HEK293 (cell line): ENCODE data around the gene SLC49A3.

Experiments
- CTCF ChIA-PET: fragments of 350-600 bp; formaldehyde crosslinking; extraction: SDS; loops from one replicate; lab custom pipeline; 2021; ENCODE audit warnings: antibody characterized with exemption; lab: Yijun Ruan, JAX
- POLR2A ChIA-PET: fragments of 300-600 bp; formaldehyde crosslinking; extraction: SDS; loops from one replicate; lab custom pipeline; 2020; ENCODE audit warnings: antibody characterized with exemption, inconsistent platforms; lab: Yijun Ruan, JAX
- H3K27ac ChIP-seq: fragments of 200-500 bp; sonication (Bioruptor generic); 2 replicates; pipeline ENCODE4 v1.5.1; 2014; ENCODE audit warnings: low read depth, low read length, control low read depth, inconsistent platforms; ENCODE audit errors: extremely low read depth
- H3K36me3 ChIP-seq, 2 experiments: fragments of 200-500 bp in 1 of 2; sonication (Bioruptor generic) in 1 of 2; 1 replicate in 1 of 2; 2 replicates in 1 of 2; pipeline ENCODE4 v1.5.1; 2014 to 2017; ENCODE audit warnings: inconsistent platforms in 2 of 2, low read length in 2 of 2; ENCODE audit not compliant: control insufficient read depth in 2 of 2, insufficient read depth in 1 of 2
- H3K4me1 ChIP-seq: fragments of 200-500 bp; sonication (Bioruptor generic); 2 replicates; pipeline ENCODE4 v1.5.1; 2014; ENCODE audit warnings: mild to moderate bottlenecking, low read length, inconsistent platforms; ENCODE audit not compliant: control insufficient read depth, insufficient read depth
- H3K4me3 ChIP-seq: 2 replicates; pipeline ENCODE4 v1.5.1; 2011; ENCODE audit warnings: low read depth, mild to moderate bottlenecking, control low read depth, low read length, moderate library complexity
- H3K9me3 ChIP-seq: fragments of 200-500 bp; sonication (Bioruptor generic); 2 replicates; pipeline ENCODE4 v1.5.1; 2014; ENCODE audit warnings: low read depth, low read length, inconsistent platforms; ENCODE audit not compliant: control insufficient read depth, insufficient read depth
- EGR2 ChIP-seq: fragments of 450-650 bp; formaldehyde crosslinking; IDR thresholded peaks from 2 replicates; pipeline ENCODE4 v1.5.1; 2016; ENCODE audit warnings: low read depth, missing biosample characterization, missing genetic modification characterization
- GLIS2 ChIP-seq: fragments of 450-650 bp; formaldehyde crosslinking; IDR thresholded peaks from 2 replicates; pipeline ENCODE4 v1.5.1; 2016; ENCODE audit warnings: missing biosample characterization, missing genetic modification characterization
- KLF1 ChIP-seq: fragments of 450-650 bp; formaldehyde crosslinking; IDR thresholded peaks from 2 replicates; pipeline ENCODE4 v1.5.1; 2016; ENCODE audit warnings: missing biosample characterization, missing genetic modification characterization
- PATZ1 ChIP-seq: fragments of 450-650 bp; formaldehyde crosslinking; IDR thresholded peaks from 2 replicates; pipeline ENCODE4 v1.5.1; 2016; ENCODE audit warnings: missing biosample characterization, missing genetic modification characterization
- TCF7L2 ChIP-seq: IDR thresholded peaks from 2 replicates; pipeline ENCODE4 v1.6.1; 2011; ENCODE audit warnings: low read depth, mild to moderate bottlenecking, inconsistent platforms, low read length, moderate library complexity, borderline replicate concordance
- TSHZ1 ChIP-seq: fragments of 450-650 bp; formaldehyde crosslinking; IDR thresholded peaks from 2 replicates; pipeline ENCODE4 v1.5.1; 2016; ENCODE audit warnings: missing biosample characterization, missing genetic modification characterization, borderline replicate concordance
- ZBTB20 ChIP-seq: fragments of 450-650 bp; formaldehyde crosslinking; IDR thresholded peaks from 2 replicates; pipeline ENCODE4 v1.5.1; 2016; ENCODE audit warnings: missing biosample characterization, missing genetic modification characterization
- ZBTB8A ChIP-seq: fragments of 450-650 bp; formaldehyde crosslinking; IDR thresholded peaks from 2 replicates; pipeline ENCODE4 v1.5.1; 2016; ENCODE audit warnings: missing biosample characterization, missing genetic modification characterization
- ZFHX2 ChIP-seq: fragments of 450-650 bp; formaldehyde crosslinking; conservative IDR thresholded peaks from 2 replicates; pipeline ENCODE4 v1.5.1; 2016; ENCODE audit warnings: missing biosample characterization, missing genetic modification characterization
- ZNF174 ChIP-seq: fragments of 450-650 bp; formaldehyde crosslinking; IDR thresholded peaks from 2 replicates; pipeline ENCODE4 v1.5.0; 2017; ENCODE audit warnings: missing biosample characterization, mild to moderate bottlenecking, missing genetic modification characterization
- ZNF26 ChIP-seq: fragments of 450-650 bp; formaldehyde crosslinking; IDR thresholded peaks from 2 replicates; pipeline ENCODE4 v1.5.1; 2016; ENCODE audit warnings: missing biosample characterization, missing genetic modification characterization
- ZNF341 ChIP-seq: fragments of 450-650 bp; formaldehyde crosslinking; IDR thresholded peaks from 2 replicates; pipeline ENCODE4; 2016; ENCODE audit warnings: low read depth, missing biosample characterization, missing genetic modification characterization
- ZNF416 ChIP-seq: fragments of 450-650 bp; formaldehyde crosslinking; IDR thresholded peaks from 2 replicates; pipeline ENCODE4 v1.5.1; 2016; ENCODE audit warnings: missing biosample characterization, missing genetic modification characterization
- ZNF791 ChIP-seq: fragments of 450-650 bp; formaldehyde crosslinking; IDR thresholded peaks from 2 replicates; pipeline ENCODE4 v1.5.1; 2016; ENCODE audit warnings: missing biosample characterization, missing genetic modification characterization

Gene SLC49A3

GRCh38 chr4:722851-723360, 34.0 kb upstream of the SLC49A3 start:
- Histone ChIP-seq H3K27ac (no peak overlapping the region), H3K4me3 (no peak overlapping the region), H3K4me1 (0 out of 2 replicates have a peak, but pooled peaks cover 5% of the 10 kb centered on the region), H3K9me3 (no peaks in the 10 kb centered on the region), H3K36me3 (peaks cover 0 to 30% of the 10 kb centered on the region in 2 experiments; a peak in 1 of 3 replicates)
- CTCF ChIA-PET, result no interaction called here
- TF ChIP-seq ZFHX2 (tag by site-specific recombination), result no peak
- POLR2A ChIA-PET, result no interaction called here

- H3K9me3 ChIP-seq, result no peaks in the 10 kb centered on the region
- CTCF ChIA-PET, result no interaction called here
- TF ChIP-seq ZNF341, result no peak
- no peak for TF ChIP-seq TCF7L2
- no peak for TF ChIP-seq ZNF174 (tag by site-specific recombination)
- no peak for TF ChIP-seq PATZ1 (tag by site-specific recombination)
- TF ChIP-seq ZBTB20 (tag by site-specific recombination), result no peak
- peaks cover 0 to 30% of the 10 kb centered on the region in 2 experiments; a peak in 1 of 3 replicates for H3K36me3 ChIP-seq
- no peak overlapping the region for H3K4me3 ChIP-seq
- POLR2A ChIA-PET, result no interaction called here
- no peak overlapping the region for H3K27ac ChIP-seq
- H3K4me1 ChIP-seq, result 0 out of 2 replicates have a peak, but pooled peaks cover 5% of the 10 kb centered on the region
These were observed 33.3 kb upstream of the SLC49A3 start for GRCh38 chr4:722169-722725.

GRCh38 chr4:721261-722168, 32.6 kb upstream of the SLC49A3 start:
- TF ChIP-seq KLF1 (tag by site-specific recombination) (peak; percentile 98), GLIS2 (tag by site-specific recombination) (peak; percentile 54), EGR2 (tag by site-specific recombination) (peak; percentile 99), ZNF26 (tag by site-specific recombination) (no peak), ZFHX2 (tag by site-specific recombination) (peak; percentile 99)
- peaks cover 0 to 30% of the 10 kb centered on the region in 2 experiments; a peak in 1 of 3 replicates for H3K36me3 ChIP-seq
- H3K4me1 ChIP-seq, result 0 out of 2 replicates have a peak, but pooled peaks cover 3% of the 10 kb centered on the region
- ChIA-PET CTCF (no interaction called here), POLR2A (no interaction called here)
- no peak overlapping the region for H3K4me3 ChIP-seq
- no peaks in the 10 kb centered on the region for H3K9me3 ChIP-seq
- H3K27ac ChIP-seq, result no peak overlapping the region

- ChIA-PET CTCF (interaction anchor here (0.8 kb wide), 1 partner anchor 117 kb away, joined by 3 read pairs; no protein-coding TSS in a partner anchor), POLR2A (no interaction called here)
- Histone ChIP-seq H3K4me3 (no peak overlapping the region), H3K4me1 (no peaks in the 10 kb centered on the region), H3K9me3 (no peaks in the 10 kb centered on the region), H3K27ac (no peak overlapping the region), H3K36me3 (peaks cover 0 to 30% of the 10 kb centered on the region in 2 experiments; a peak in 1 of 3 replicates)
- TF ChIP-seq ZNF791, result no peak
- no peak for TF ChIP-seq TSHZ1 (tag by site-specific recombination)
- TF ChIP-seq ZNF416 (tag by site-specific recombination), result no peak
- TF ChIP-seq ZBTB8A (tag by site-specific recombination), result no peak
These were observed 31.3 kb upstream of the SLC49A3 start for GRCh38 chr4:720111-720860.
